Breast epithelium (tissue), 3 donors: ENCODE data around the gene USP22.

Source experiments
- CTCF ChIP-seq, 3 donors: fragments of 450-650 bp; IDR thresholded peaks; one replicate each; pipeline ENCODE4 v1.5.1; 2016 to 2017; ENCODE audit warnings: antibody characterized with exemption in 3 of 3, mild to moderate bottlenecking in 3 of 3, moderate library complexity in 3 of 3
- POLR2AphosphoS5 ChIP-seq, 3 donors: sonication (generic); formaldehyde crosslinking; IDR thresholded peaks; one replicate each; pipeline ENCODE4 v1.6.1; 2017; ENCODE audit warnings: antibody characterized with exemption in 3 of 3

DNA sequence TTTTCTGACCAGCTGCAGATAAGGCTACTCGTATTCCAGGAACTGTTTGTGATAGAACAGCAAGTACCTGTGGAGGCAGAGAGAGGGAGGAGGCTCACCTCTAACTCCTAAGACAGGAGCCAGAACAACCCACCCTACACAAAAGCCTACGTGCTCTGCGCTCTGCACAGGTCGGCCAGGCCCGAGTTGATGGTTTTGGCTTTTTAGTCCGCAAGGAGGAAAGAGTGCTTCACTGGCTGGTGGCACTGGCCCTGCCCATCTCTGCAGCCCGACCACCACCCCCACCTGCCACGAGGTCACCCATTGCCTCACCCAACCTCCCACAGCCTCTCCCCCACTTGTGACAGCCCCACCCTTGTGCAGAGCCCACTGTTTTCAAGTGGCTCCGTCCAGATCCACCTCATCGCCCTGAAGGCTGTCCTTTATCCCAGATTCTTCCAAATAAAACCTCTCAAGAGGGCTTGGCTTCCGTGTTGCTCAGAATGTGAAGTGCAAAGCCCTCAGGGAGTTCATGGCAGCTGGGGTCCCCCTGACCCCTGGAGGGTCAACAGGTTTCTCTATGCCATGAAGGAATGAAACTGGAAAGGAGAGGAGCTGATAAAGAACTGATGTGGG lies 39.7 kb downstream of the USP22 start:
- TF ChIP-seq POLR2AphosphoS5 (IDR thresholded peaks at IDR 0.05) (no peak), CTCF (IDR thresholded peaks at IDR 0.05) (no peak)
